A673 (cell line): ENCODE results near the gene AMBRA1. TPM values are rescaled to one million over a fixed set of nuclear protein-coding genes. Genes with fewer than 3 reads are reported as not detected.

ENCODE experiments used
- BruUV-seq: library from RNA; stranded (reverse); fragments of 400-500 nt; replicated peaks from 2 replicates; lab custom pipeline; 2021; lab: Mats Ljungman, UMichigan
- CTCF ChIA-PET: fragments of 300-600 bp; sonication (Branson Sonifier 250); formaldehyde crosslinking; loops from one replicate; lab custom pipeline; 2022; ENCODE audit warnings: antibody characterized with exemption; lab: Charles Lee
- POLR2A ChIA-PET: fragments of 300-600 bp; sonication (Branson Sonifier 250); formaldehyde crosslinking; loops from one replicate; lab custom pipeline; 2022; ENCODE audit warnings: antibody characterized with exemption; ENCODE audit not compliant: low non-redundant PET; lab: Charles Lee
- DNase-seq: peaks from one replicate; pipeline ENCODE4 v3.0.0-alpha.2; 2015; ENCODE audit warnings: low spot score
- H3K27ac ChIP-seq: fragments of 200-600 bp; sonication (generic); 2 replicates; pipeline ENCODE4 v1.5.1; 2016; ENCODE audit warnings: mixed run types, low read depth, mild to moderate bottlenecking, mixed read lengths, antibody characterized with exemption, low read length; ENCODE audit not compliant: poor library complexity, severe bottlenecking
- H3K27me3 ChIP-seq: fragments of 200-600 bp; sonication (generic); replicated peaks from 2 replicates; pipeline ENCODE4 v1.6.1; 2017; ENCODE audit warnings: mixed run types, low read depth, mild to moderate bottlenecking, mixed read lengths, antibody characterized with exemption, low read length; ENCODE audit not compliant: insufficient read depth, poor library complexity
- H3K36me3 ChIP-seq: fragments of 200-600 bp; sonication (generic); 2 replicates; pipeline ENCODE4 v1.6.1; 2016; ENCODE audit warnings: mixed run types, mild to moderate bottlenecking, mixed read lengths, antibody characterized with exemption, low read length; ENCODE audit not compliant: insufficient read depth, poor library complexity, severe bottlenecking
- H3K4me1 ChIP-seq: fragments of 200-600 bp; sonication (generic); 2 replicates; pipeline ENCODE4 v1.6.1; 2017; ENCODE audit warnings: mixed run types, mild to moderate bottlenecking, mixed read lengths, antibody characterized with exemption, low read length; ENCODE audit not compliant: insufficient read depth, poor library complexity, severe bottlenecking
- H3K4me3 ChIP-seq: fragments of 200-600 bp; sonication (generic); 2 replicates; pipeline ENCODE4 v1.5.1; 2016; ENCODE audit warnings: low read depth, mixed run types, mild to moderate bottlenecking, mixed read lengths, low read length; ENCODE audit not compliant: poor library complexity, severe bottlenecking
- H3K9me3 ChIP-seq: fragments of 200-600 bp; sonication (generic); 2 replicates; pipeline ENCODE4 v1.6.1; 2016; ENCODE audit warnings: mixed run types, low read depth, mild to moderate bottlenecking, mixed read lengths, antibody characterized with exemption, low read length; ENCODE audit not compliant: poor library complexity, severe bottlenecking
- CTCF ChIP-seq: fragments of 300-800, 200-600 bp; sonication (generic); conservative IDR thresholded peaks from 2 replicates; pipeline ENCODE4 v1.5.1; 2017; ENCODE audit warnings: low read depth, mild to moderate bottlenecking, antibody characterized with exemption, low read length, moderate library complexity, mixed read lengths
- EZH2 ChIP-seq: fragments of 200-600 bp; sonication (generic); IDR thresholded peaks from 2 replicates; pipeline ENCODE4 v1.6.1; 2017; ENCODE audit warnings: borderline replicate concordance, low read depth, mild to moderate bottlenecking, mixed read lengths, antibody characterized with exemption, low read length; ENCODE audit not compliant: poor library complexity, severe bottlenecking
- intact Hi-C: fragments of 100-400 bp; cut with micrococcal nuclease; formaldehyde crosslinking; loops from one replicate; pipeline ENCODE4 v1.10.0; 2022; ENCODE audit not compliant: unreplicated experiment
- total RNA-seq: library from RNA; stranded (reverse); gene quantifications from 2 replicates; pipeline ENCODE4 v1.2.3, GENCODE V29; 2021

Gene AMBRA1
- total RNA-seq, 1 experiment from 2014 or later, result 78.1 TPM

- Histone ChIP-seq H3K4me3 (no peak overlapping the region), H3K4me1 (no peaks in the 10 kb centered on the region), H3K36me3 (no peaks in the 10 kb centered on the region), H3K27ac (no peak overlapping the region), H3K27me3 (no peaks in the 10 kb centered on the region), H3K9me3 (no peaks in the 10 kb centered on the region)
- ChIA-PET POLR2A (interaction anchor here (0.6 kb wide), 1 partner anchor 10 kb away, joined by 14 read pairs; no protein-coding TSS in a partner anchor), CTCF (no interaction called here)
- DNase-seq, result no peak
- TF ChIP-seq EZH2 (no peak), CTCF (no peak)
- intact Hi-C loops, result no loop called here
- no TSS peak for BruUV-seq
These were observed 87.4 kb downstream of the AMBRA1 start for GRCh38 chr11:46506483-46506791.

GRCh38 chr11:46505741-46506482 is 87.9 kb downstream of the AMBRA1 start:
- TF ChIP-seq EZH2, result no peak
- TF ChIP-seq CTCF, result no peak
- intact Hi-C loops, result no loop called here
- Histone ChIP-seq H3K27me3 (no peaks in the 10 kb centered on the region), H3K36me3 (no peaks in the 10 kb centered on the region), H3K4me1 (no peaks in the 10 kb centered on the region), H3K4me3 (no peak overlapping the region), H3K27ac (no peak overlapping the region), H3K9me3 (no peaks in the 10 kb centered on the region)
- CTCF ChIA-PET, result no interaction called here
- no peak for DNase-seq
- no TSS peak for BruUV-seq
- POLR2A ChIA-PET, result interaction anchor here (0.6 kb wide), 1 partner anchor 10 kb away, joined by 14 read pairs; no protein-coding TSS in a partner anchor

GRCh38 chr11:46504817-46505613 is 88.8 kb downstream of the AMBRA1 start:
- POLR2A ChIA-PET, result no interaction called here
- no TSS peak for BruUV-seq
- DNase-seq, result no peak

More at GRCh38 chr11:46504817-46505613, 88.8 kb downstream of the AMBRA1 start:
- Histone ChIP-seq H3K4me3 (no peak overlapping the region), H3K36me3 (no peaks in the 10 kb centered on the region), H3K9me3 (no peaks in the 10 kb centered on the region), H3K27ac (no peak overlapping the region), H3K27me3 (no peaks in the 10 kb centered on the region), H3K4me1 (no peaks in the 10 kb centered on the region)
- CTCF ChIA-PET, result no interaction called here
- no peak for TF ChIP-seq CTCF
- no peak for TF ChIP-seq EZH2
- intact Hi-C loops, result no loop called here
